ENCODE data around the gene GRIK3. TPM values are rescaled to one million over a fixed set of nuclear protein-coding genes. Genes with fewer than 3 reads are reported as not detected.

The GRIK3 gene
- total and polyA plus RNA-seq, 2 experiments from 2014 or later, result under 0.01 TPM; not detected in 1

- no peak overlapping the region for H2AFZ ChIP-seq
- H3K9me2 ChIP-seq (replicated peaks; ENCODE audit: insufficient read depth), result no peaks in the 10 kb centered on the region
- no peaks in the 10 kb centered on the region for H4K20me1 ChIP-seq (ENCODE audit: insufficient read depth, poor library complexity, severe bottlenecking)
- no peak for DNase-seq (ENCODE audit: low spot score)
- H3K27ac ChIP-seq, result no peak overlapping the region
- 73% methylated on average over 13 of the region's 13 CpGs for WGBS (ENCODE audit: low lambda C conversion rate, missing lambda C conversion rate)
- H3K4me2 ChIP-seq, result no peak overlapping the region
- H3K4me1 ChIP-seq (ENCODE audit: insufficient read depth), result no peaks in the 10 kb centered on the region
- H3K4me3 ChIP-seq, result no peak overlapping the region
- no peaks in the 10 kb centered on the region for H3K79me2 ChIP-seq
- peaks cover 69% of the 10 kb centered on the region for H3K27me3 ChIP-seq
- TF ChIP-seq CTCF (IDR thresholded peaks at IDR 0.05; ENCODE audit: poor library complexity), result no peak
- H3K36me3 ChIP-seq (replicated peaks; ENCODE audit: insufficient read depth, low read depth), result no peaks in the 10 kb centered on the region
- H3K9me3 ChIP-seq (ENCODE audit: low read depth), result no peaks in the 10 kb centered on the region
Measured at GRCh38 chr1:36773827-36774541, 260.3 kb downstream of the GRIK3 start.

GRCh38 chr1:36772647-36773495 lies 261.4 kb downstream of the GRIK3 start:
- Histone ChIP-seq H2AFZ (no peak overlapping the region), H3K27me3 (peaks cover 80% of the 10 kb centered on the region), H3K4me2 (no peak overlapping the region), H4K20me1 (ENCODE audit: insufficient read depth, poor library complexity, severe bottlenecking) (no peaks in the 10 kb centered on the region), H3K27ac (no peak overlapping the region), H3K4me3 (no peak overlapping the region), H3K9me2 (replicated peaks; ENCODE audit: insufficient read depth) (no peaks in the 10 kb centered on the region), H3K9me3 (ENCODE audit: low read depth) (no peaks in the 10 kb centered on the region), H3K79me2 (no peaks in the 10 kb centered on the region), H3K4me1 (ENCODE audit: insufficient read depth) (no peaks in the 10 kb centered on the region), H3K36me3 (replicated peaks; ENCODE audit: insufficient read depth, low read depth) (no peaks in the 10 kb centered on the region)
- no peak for DNase-seq (ENCODE audit: low spot score)
- WGBS (ENCODE audit: low lambda C conversion rate, missing lambda C conversion rate), result 85% methylated on average over 8 of the region's 8 CpGs
- TF ChIP-seq EZH2 (IDR thresholded peaks at IDR 0.05; ENCODE audit: borderline replicate concordance) (no peak), CTCF (IDR thresholded peaks at IDR 0.05; ENCODE audit: poor library complexity) (no peak), EZH2phosphoT487 (IDR thresholded peaks at IDR 0.05; ENCODE audit: low read depth, severe bottlenecking, unreplicated experiment) (no peak)

- H2AFZ ChIP-seq, result no peak overlapping the region
- no peaks in the 10 kb centered on the region for H3K9me3 ChIP-seq (ENCODE audit: low read depth)
- no peaks in the 10 kb centered on the region for H3K4me1 ChIP-seq (ENCODE audit: insufficient read depth)
- H3K4me3 ChIP-seq, result no peak overlapping the region
- no peak for DNase-seq (ENCODE audit: low spot score)
- no peak overlapping the region for H3K4me2 ChIP-seq
- no peaks in the 10 kb centered on the region for H3K79me2 ChIP-seq
- H3K36me3 ChIP-seq (replicated peaks; ENCODE audit: insufficient read depth, low read depth), result no peaks in the 10 kb centered on the region
- no peaks in the 10 kb centered on the region for H3K9me2 ChIP-seq (replicated peaks; ENCODE audit: insufficient read depth)
- H4K20me1 ChIP-seq (ENCODE audit: insufficient read depth, poor library complexity, severe bottlenecking), result no peaks in the 10 kb centered on the region
- 11% methylated on average over 16 of the region's 17 CpGs for WGBS (ENCODE audit: low lambda C conversion rate, missing lambda C conversion rate)
- TF ChIP-seq CTCF (IDR thresholded peaks at IDR 0.05; ENCODE audit: poor library complexity) (no peak), EZH2 (IDR thresholded peaks at IDR 0.05; ENCODE audit: borderline replicate concordance) (no peak), EZH2phosphoT487 (IDR thresholded peaks at IDR 0.05; ENCODE audit: low read depth, severe bottlenecking, unreplicated experiment) (no peak)
- no peak overlapping the region for H3K27ac ChIP-seq
- peaks cover 81% of the 10 kb centered on the region for H3K27me3 ChIP-seq
Measured at GRCh38 chr1:36771660-36772284, 262.5 kb downstream of the GRIK3 start.
